H1 (cell line): ENCODE data around the gene ADAMTS15.

Experiments
- POLR2A ChIP-seq, 2 experiments: IDR thresholded peaks; 1 replicate in 1 of 2; 2 replicates in 1 of 2; pipeline ENCODE4 v1.6.1; 2011; ENCODE audit warnings: low read depth in 2 of 2, low read length in 2 of 2, mild to moderate bottlenecking in 2 of 2; ENCODE audit errors: control extremely low read depth in 1 of 2
- POLR2AphosphoS5 ChIP-seq: IDR thresholded peaks from 2 replicates; pipeline ENCODE4 v1.6.1; 2011; ENCODE audit warnings: low read depth, low read length
- SP1 ChIP-seq: IDR thresholded peaks from 2 replicates; pipeline ENCODE4 v1.6.1; 2011; ENCODE audit warnings: low read depth, low read length
- TF ChIP-seq, protein P1 (sequence below), 3 experiments: IDR thresholded peaks; 1 replicate in 2 of 3; 2 replicates in 1 of 3; pipeline versions ENCODE4 v1.5.1 to v1.6.1; 2011; ENCODE audit warnings: low read length in 3 of 3, mild to moderate bottlenecking in 3 of 3, inconsistent platforms in 2 of 3, low read depth in 1 of 3, moderate library complexity in 1 of 3; ENCODE audit not compliant: insufficient read depth in 1 of 3; ENCODE audit errors: control extremely low read depth in 1 of 3

DNA sequence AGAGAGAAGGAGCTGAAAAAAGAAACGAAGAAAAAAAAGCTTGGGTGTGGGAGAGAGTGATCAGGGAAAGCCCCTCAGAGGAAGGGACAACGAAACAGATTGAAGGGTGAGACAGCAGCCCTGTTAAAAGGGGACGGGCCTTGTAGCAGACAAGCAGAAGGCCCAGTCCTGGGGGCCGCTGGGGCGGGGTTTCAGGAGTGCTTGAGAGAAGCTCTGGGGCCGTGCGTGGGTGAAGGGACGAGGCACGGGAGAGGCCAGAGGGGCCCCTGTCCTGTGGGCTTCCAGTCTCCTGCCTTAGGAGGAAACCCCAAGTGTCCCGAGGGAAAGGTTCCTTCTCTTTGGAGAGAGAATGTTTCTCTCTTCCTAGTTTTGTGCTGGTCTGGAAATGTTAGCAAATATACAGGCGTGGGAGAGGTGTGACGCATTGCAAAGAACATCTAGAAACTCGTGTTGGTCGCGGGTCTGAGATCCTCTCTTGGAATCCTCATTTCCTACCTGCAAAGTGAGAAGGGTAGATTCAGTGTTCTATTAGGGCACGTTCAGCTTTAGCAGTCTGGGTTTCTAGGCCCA is 28.6 kb downstream of the ADAMTS15 start:
- TF ChIP-seq POLR2A (IDR thresholded peaks at IDR 0.05; ENCODE audit: control extremely low read depth in 1 of 2, low read depth in 2 of 2, low read length in 2 of 2) (no peak), SP1 (no peak), POLR2AphosphoS5 (no peak)
- TF ChIP-seq, protein P1, sequence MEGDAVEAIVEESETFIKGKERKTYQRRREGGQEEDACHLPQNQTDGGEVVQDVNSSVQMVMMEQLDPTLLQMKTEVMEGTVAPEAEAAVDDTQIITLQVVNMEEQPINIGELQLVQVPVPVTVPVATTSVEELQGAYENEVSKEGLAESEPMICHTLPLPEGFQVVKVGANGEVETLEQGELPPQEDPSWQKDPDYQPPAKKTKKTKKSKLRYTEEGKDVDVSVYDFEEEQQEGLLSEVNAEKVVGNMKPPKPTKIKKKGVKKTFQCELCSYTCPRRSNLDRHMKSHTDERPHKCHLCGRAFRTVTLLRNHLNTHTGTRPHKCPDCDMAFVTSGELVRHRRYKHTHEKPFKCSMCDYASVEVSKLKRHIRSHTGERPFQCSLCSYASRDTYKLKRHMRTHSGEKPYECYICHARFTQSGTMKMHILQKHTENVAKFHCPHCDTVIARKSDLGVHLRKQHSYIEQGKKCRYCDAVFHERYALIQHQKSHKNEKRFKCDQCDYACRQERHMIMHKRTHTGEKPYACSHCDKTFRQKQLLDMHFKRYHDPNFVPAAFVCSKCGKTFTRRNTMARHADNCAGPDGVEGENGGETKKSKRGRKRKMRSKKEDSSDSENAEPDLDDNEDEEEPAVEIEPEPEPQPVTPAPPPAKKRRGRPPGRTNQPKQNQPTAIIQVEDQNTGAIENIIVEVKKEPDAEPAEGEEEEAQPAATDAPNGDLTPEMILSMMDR (IDR thresholded peaks at IDR 0.05; ENCODE audit: control extremely low read depth in 1 of 3, insufficient read depth in 1 of 3, low read depth in 1 of 3, low read length in 3 of 3): no peak
